Stimulated activated naive CD8-positive, alpha-beta T cell treated with anti-CD3 and anti-CD28 coated beads, Interleukin-15, Interleukin-2, amounts not matched to agents 100 ng/mL and 50 ng/mL, for 24 hours (primary cell): Measurements from ENCODE around the gene NECTIN3.

Experiments
- H3K27ac Mint-ChIP-seq: one replicate; pipeline ENCODE4 v1.8.0; 2021; ENCODE audit warnings: mild to moderate bottlenecking, mixed read lengths
- H3K27me3 Mint-ChIP-seq: one replicate; pipeline ENCODE4 v1.8.0; 2021; ENCODE audit warnings: mixed read lengths
- H3K36me3 Mint-ChIP-seq: one replicate; pipeline ENCODE4 v1.8.0; 2021; ENCODE audit warnings: low read depth, mixed read lengths
- H3K4me1 Mint-ChIP-seq: one replicate; pipeline ENCODE4 v1.8.0; 2021; ENCODE audit warnings: low read depth, mixed read lengths
- H3K4me3 Mint-ChIP-seq: one replicate; pipeline ENCODE4 v1.8.0; 2021; ENCODE audit warnings: mild to moderate bottlenecking, mixed read lengths
- H3K9me3 Mint-ChIP-seq: one replicate; pipeline ENCODE4 v1.8.0; 2021; ENCODE audit warnings: mixed read lengths

The NECTIN3 gene

GRCh38 chr3:111071257-111072030 is at the start of gene NECTIN3:
TSS of gene NECTIN3 (plus strand) at chr3:111071816. CDS start at chr3:111072018, 202 bp downstream.
- H3K4me1 Mint-ChIP-seq, result peaks cover 30% of the 10 kb centered on the region
- H3K9me3 Mint-ChIP-seq, result no peaks in the 10 kb centered on the region
- no peaks in the 10 kb centered on the region for H3K36me3 Mint-ChIP-seq
- peaks cover 53% of the 10 kb centered on the region for H3K27me3 Mint-ChIP-seq
- H3K27ac Mint-ChIP-seq, result peak within 1 kb of the TSS; percentile 69
- peak within 1 kb of the TSS; percentile 88 for H3K4me3 Mint-ChIP-seq

- H3K27ac Mint-ChIP-seq, result no peak overlapping the region
- no peaks in the 10 kb centered on the region for H3K4me1 Mint-ChIP-seq
- no peak overlapping the region for H3K4me3 Mint-ChIP-seq
- no peaks in the 10 kb centered on the region for H3K27me3 Mint-ChIP-seq
- no peaks in the 10 kb centered on the region for H3K36me3 Mint-ChIP-seq
- no peaks in the 10 kb centered on the region for H3K9me3 Mint-ChIP-seq
These were observed 43.7 kb upstream of the NECTIN3 start for GRCh38 chr3:111027868-111028267.

- no peak overlapping the region for H3K27ac Mint-ChIP-seq
- H3K27me3 Mint-ChIP-seq, result no peaks in the 10 kb centered on the region
- peaks cover 1% of the 10 kb centered on the region for H3K36me3 Mint-ChIP-seq
- H3K9me3 Mint-ChIP-seq, result peaks cover 3% of the 10 kb centered on the region
- no peak overlapping the region for H3K4me3 Mint-ChIP-seq
- no peaks in the 10 kb centered on the region for H3K4me1 Mint-ChIP-seq
These were observed 40.1 kb upstream of the NECTIN3 start for GRCh38 chr3:111031538-111031937.

- no peak overlapping the region for H3K4me3 Mint-ChIP-seq
- peaks cover 13% of the 10 kb centered on the region for H3K9me3 Mint-ChIP-seq
- peaks cover 8% of the 10 kb centered on the region for H3K36me3 Mint-ChIP-seq
- peaks cover 3% of the 10 kb centered on the region for H3K27me3 Mint-ChIP-seq
- no peak overlapping the region for H3K27ac Mint-ChIP-seq
- H3K4me1 Mint-ChIP-seq, result no peaks in the 10 kb centered on the region
These were observed 38.9 kb upstream of the NECTIN3 start for GRCh38 chr3:111032677-111033076.

- Mint-ChIP-seq H3K27me3 (peaks cover 4% of the 10 kb centered on the region), H3K36me3 (peaks cover 9% of the 10 kb centered on the region), H3K4me3 (no peak overlapping the region), H3K9me3 (peaks cover 16% of the 10 kb centered on the region), H3K4me1 (no peaks in the 10 kb centered on the region), H3K27ac (no peak overlapping the region)
These were observed 38.1 kb upstream of the NECTIN3 start for GRCh38 chr3:111033470-111034050.

GRCh38 chr3:111035316-111035715 is 36.3 kb upstream of the NECTIN3 start:
- H3K27me3 Mint-ChIP-seq, result peaks cover 8% of the 10 kb centered on the region
- H3K27ac Mint-ChIP-seq, result no peak overlapping the region
- H3K4me1 Mint-ChIP-seq, result no peaks in the 10 kb centered on the region
- peaks cover 9% of the 10 kb centered on the region for H3K36me3 Mint-ChIP-seq
- H3K9me3 Mint-ChIP-seq, result peaks cover 16% of the 10 kb centered on the region
- H3K4me3 Mint-ChIP-seq, result no peak overlapping the region

GRCh38 chr3:111035902-111036301 is 35.7 kb upstream of the NECTIN3 start:
- Mint-ChIP-seq H3K27ac (no peak overlapping the region), H3K4me1 (no peaks in the 10 kb centered on the region)

GRCh38 chr3:111040959-111041358 is 30.7 kb upstream of the NECTIN3 start:
- no peak overlapping the region for H3K27ac Mint-ChIP-seq
- peaks cover 16% of the 10 kb centered on the region for H3K9me3 Mint-ChIP-seq
- H3K36me3 Mint-ChIP-seq, result peaks cover 9% of the 10 kb centered on the region
- no peak overlapping the region for H3K4me3 Mint-ChIP-seq
- H3K4me1 Mint-ChIP-seq, result peaks cover 5% of the 10 kb centered on the region
- H3K27me3 Mint-ChIP-seq, result peaks cover 8% of the 10 kb centered on the region

More at GRCh38 chr3:111035902-111036301, 35.7 kb upstream of the NECTIN3 start:
- H3K36me3 Mint-ChIP-seq, result peaks cover 9% of the 10 kb centered on the region
- H3K4me3 Mint-ChIP-seq, result no peak overlapping the region
- H3K9me3 Mint-ChIP-seq, result peaks cover 16% of the 10 kb centered on the region
- peaks cover 8% of the 10 kb centered on the region for H3K27me3 Mint-ChIP-seq

GRCh38 chr3:111045564-111045963 is 26.1 kb upstream of the NECTIN3 start:
- Mint-ChIP-seq H3K4me3 (no peak overlapping the region), H3K27me3 (peaks cover 3% of the 10 kb centered on the region), H3K36me3 (no peaks in the 10 kb centered on the region), H3K4me1 (peaks cover 8% of the 10 kb centered on the region), H3K27ac (no peak overlapping the region), H3K9me3 (no peaks in the 10 kb centered on the region)

- Mint-ChIP-seq H3K36me3 (no peaks in the 10 kb centered on the region), H3K4me1 (peaks cover 8% of the 10 kb centered on the region), H3K9me3 (no peaks in the 10 kb centered on the region), H3K27ac (no peak overlapping the region), H3K27me3 (peaks cover 4% of the 10 kb centered on the region), H3K4me3 (no peak overlapping the region)
These were observed 24.6 kb upstream of the NECTIN3 start for GRCh38 chr3:111047042-111047441.

- Mint-ChIP-seq H3K4me3 (no peak overlapping the region), H3K9me3 (no peaks in the 10 kb centered on the region), H3K27me3 (peaks cover 4% of the 10 kb centered on the region), H3K27ac (no peak overlapping the region), H3K36me3 (no peaks in the 10 kb centered on the region), H3K4me1 (peaks cover 8% of the 10 kb centered on the region)
These were observed 23.7 kb upstream of the NECTIN3 start for GRCh38 chr3:111047812-111048435.

GRCh38 chr3:111051354-111051753 is 20.3 kb upstream of the NECTIN3 start:
- H3K36me3 Mint-ChIP-seq, result no peaks in the 10 kb centered on the region
- no peak overlapping the region for H3K27ac Mint-ChIP-seq
- H3K4me3 Mint-ChIP-seq, result no peak overlapping the region
- peaks cover 4% of the 10 kb centered on the region for H3K27me3 Mint-ChIP-seq
- no peaks in the 10 kb centered on the region for H3K9me3 Mint-ChIP-seq
- no peaks in the 10 kb centered on the region for H3K4me1 Mint-ChIP-seq

GRCh38 chr3:111068574-111068973 is 3.0 kb upstream of the NECTIN3 start:
- no peak overlapping the region for H3K4me3 Mint-ChIP-seq
- H3K36me3 Mint-ChIP-seq, result no peaks in the 10 kb centered on the region
- no peak overlapping the region for H3K27ac Mint-ChIP-seq
- H3K27me3 Mint-ChIP-seq, result peaks cover 32% of the 10 kb centered on the region
- no peaks in the 10 kb centered on the region for H3K9me3 Mint-ChIP-seq
- peaks cover 26% of the 10 kb centered on the region for H3K4me1 Mint-ChIP-seq

- H3K36me3 Mint-ChIP-seq, result no peaks in the 10 kb centered on the region
- H3K27me3 Mint-ChIP-seq, result peaks cover 48% of the 10 kb centered on the region
- peak overlapping the region; percentile 69 for H3K27ac Mint-ChIP-seq
- peaks cover 30% of the 10 kb centered on the region for H3K4me1 Mint-ChIP-seq
- H3K9me3 Mint-ChIP-seq, result no peaks in the 10 kb centered on the region
- peak overlapping the region; percentile 88 for H3K4me3 Mint-ChIP-seq
These were observed 1.4 kb upstream of the NECTIN3 start for GRCh38 chr3:111069974-111070771.
